ENCODE data around the gene ARHGAP6. TPM values are rescaled to one million over a fixed set of nuclear protein-coding genes. Genes with fewer than 3 reads are reported as not detected.
A peak's percentile ranks its signal among the peaks of the same experiment; 100 is the strongest.

Gene ARHGAP6
- total RNA-seq, 1 donor from 2014 or later: 16.7 TPM

GRCh38 chrX:11423949-11424348 lies 241.8 kb downstream of the ARHGAP6 start:
- Histone ChIP-seq H3K9me3 (no peaks in the 10 kb centered on the region), H3K4me3 (no peak overlapping the region), H3K4me1 (peaks cover 13% of the 10 kb centered on the region), H3K36me3 (no peaks in the 10 kb centered on the region), H3K27ac (peak overlapping the region; percentile 49), H3K27me3 (ENCODE audit: low read depth) (no peaks in the 10 kb centered on the region)
- TF ChIP-seq CTCF (IDR thresholded peaks at IDR 0.05): no peak
- intact Hi-C loops (cut with DNase I): no loop called here
- no peak for DNase-seq
- no peak for ATAC-seq

GRCh38 chrX:11423362-11423818 lies 242.3 kb downstream of the ARHGAP6 start:
- H3K4me1 ChIP-seq: peaks cover 13% of the 10 kb centered on the region
- intact Hi-C loops (cut with DNase I): no loop called here
- peak; percentile 60 to 88 for ATAC-seq
- no peaks in the 10 kb centered on the region for H3K36me3 ChIP-seq
- H3K4me3 ChIP-seq: no peak overlapping the region
- H3K27ac ChIP-seq: peak overlapping the region; percentile 49
- no peaks in the 10 kb centered on the region for H3K9me3 ChIP-seq
- no peak for TF ChIP-seq CTCF (IDR thresholded peaks at IDR 0.05)
- no peaks in the 10 kb centered on the region for H3K27me3 ChIP-seq (ENCODE audit: low read depth)
- no peak for DNase-seq

- H3K36me3 ChIP-seq: no peaks in the 10 kb centered on the region
- no peaks in the 10 kb centered on the region for H3K9me3 ChIP-seq
- TF ChIP-seq CTCF (IDR thresholded peaks at IDR 0.05): no peak
- intact Hi-C loops (cut with DNase I): no loop called here
- H3K4me3 ChIP-seq: no peak overlapping the region
- H3K4me1 ChIP-seq: peaks cover 13% of the 10 kb centered on the region
- ATAC-seq: no peak
- no peak for DNase-seq
- no peaks in the 10 kb centered on the region for H3K27me3 ChIP-seq (ENCODE audit: low read depth)
- peak overlapping the region; percentile 18 for H3K27ac ChIP-seq
Observed at GRCh38 chrX:11422525-11422857, 243.2 kb downstream of the ARHGAP6 start.

GRCh38 chrX:11421805-11422524 lies 243.8 kb downstream of the ARHGAP6 start:
- ATAC-seq (no peak), DNase-seq (no peak)
- H3K27me3 ChIP-seq (ENCODE audit: low read depth): no peaks in the 10 kb centered on the region
- no peaks in the 10 kb centered on the region for H3K9me3 ChIP-seq
- no peak for TF ChIP-seq CTCF (IDR thresholded peaks at IDR 0.05)
- peak overlapping the region; percentile 18 for H3K27ac ChIP-seq
- intact Hi-C loops (cut with DNase I): no loop called here
- no peak overlapping the region for H3K4me3 ChIP-seq
- H3K36me3 ChIP-seq: no peaks in the 10 kb centered on the region
- peaks cover 13% of the 10 kb centered on the region for H3K4me1 ChIP-seq

- H3K36me3 ChIP-seq: no peaks in the 10 kb centered on the region
- no peak for ATAC-seq
- DNase-seq: no peak
- H3K27ac ChIP-seq: no peak overlapping the region
- no peaks in the 10 kb centered on the region for H3K27me3 ChIP-seq (ENCODE audit: low read depth)
- H3K9me3 ChIP-seq: no peaks in the 10 kb centered on the region
- intact Hi-C loops (cut with DNase I): no loop called here
- peaks cover 13% of the 10 kb centered on the region for H3K4me1 ChIP-seq
- TF ChIP-seq CTCF (IDR thresholded peaks at IDR 0.05): no peak
- no peak overlapping the region for H3K4me3 ChIP-seq
Observed at GRCh38 chrX:11420851-11421250, 244.9 kb downstream of the ARHGAP6 start.

All from lower lobe of right lung (tissue), 2 donors.